Raji (cell line): ENCODE results near the gene PSMB9.

Source experiments
- POLR2A ChIP-seq: IDR thresholded peaks from 2 replicates; pipeline ENCODE4 v1.6.1; 2011; ENCODE audit warnings: low read depth, low read length, control low read depth; ENCODE audit not compliant: insufficient read depth

PSMB9 gene

GRCh38 chr6:32835167-32835893 is 18.7 kb upstream of the PSMB9 start:
- TF ChIP-seq POLR2A, result no peak

GRCh38 chr6:32836873-32837272 is 17.1 kb upstream of the PSMB9 start:
- no peak for TF ChIP-seq POLR2A

GRCh38 chr6:32837651-32838113 is 16.3 kb upstream of the PSMB9 start:
- TF ChIP-seq POLR2A, result no peak

- TF ChIP-seq POLR2A, result peak; percentile 75
These were observed 15.7 kb upstream of the PSMB9 start, which contains the start of gene TAP2 for GRCh38 chr6:32838114-32838958. Gene TAP2, minus strand, starts transcription at chr6:32838739. Its CDS starts 506 bp downstream, at chr6:32838233.

GRCh38 chr6:32839356-32839755 is 14.6 kb upstream of the PSMB9 start:
- TF ChIP-seq POLR2A, result no peak

GRCh38 chr6:32840604-32841246 is 13.3 kb upstream of the PSMB9 start:
- no peak for TF ChIP-seq POLR2A

DNA sequence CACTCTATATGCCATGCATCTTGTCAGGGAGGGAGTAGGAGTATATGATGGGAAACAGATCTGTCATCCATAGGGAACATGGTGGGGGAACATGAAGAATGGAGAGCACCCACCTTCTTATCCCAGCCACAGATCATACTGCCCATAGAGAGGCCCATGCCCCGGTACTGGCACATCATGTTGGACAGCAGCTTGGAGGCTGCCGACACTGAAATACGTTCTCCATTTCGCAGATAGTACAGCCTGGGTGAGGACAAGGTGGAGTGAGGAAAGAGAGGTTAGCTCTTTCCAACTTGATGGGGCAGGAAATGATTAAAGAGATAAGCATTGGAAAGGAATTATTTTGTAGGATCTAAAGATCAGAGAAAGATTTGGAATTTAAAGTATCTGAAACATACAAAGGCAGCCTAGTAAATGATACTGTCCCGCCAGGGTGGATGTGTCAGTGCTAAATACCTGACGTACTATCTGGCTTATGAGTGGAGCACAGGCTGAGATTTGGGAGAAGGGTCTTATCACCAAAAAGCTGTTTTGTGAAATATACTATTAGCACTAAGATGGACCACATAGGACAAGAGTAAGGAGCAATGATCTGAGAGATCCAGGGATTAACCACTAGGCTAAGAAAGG is 11.9 kb upstream of the PSMB9 start:
- no peak for TF ChIP-seq POLR2A

GRCh38 chr6:32842690-32843089 is 11.3 kb upstream of the PSMB9 start:
- no peak for TF ChIP-seq POLR2A

GRCh38 chr6:32843331-32843978 is 10.5 kb upstream of the PSMB9 start:
- no peak for TF ChIP-seq POLR2A

GRCh38 chr6:32843979-32844838 is 9.8 kb upstream of the PSMB9 start, which contains the start of gene PSMB8:
Gene PSMB8, minus strand, starts transcription at chr6:32844047. Its CDS starts 51 bp downstream, at chr6:32843996.
- peak; percentile 81 for TF ChIP-seq POLR2A

GRCh38 chr6:32844839-32845383 is 9.1 kb upstream of the PSMB9 start:
- TF ChIP-seq POLR2A, result no peak; the same call in 1 of the 2 replicates

- peak; percentile 10; the same call in 1 of the 2 replicates for TF ChIP-seq POLR2A
These were observed 8.6 kb upstream of the PSMB9 start for GRCh38 chr6:32845384-32845884.

- TF ChIP-seq POLR2A, result no peak
These were observed 7.0 kb upstream of the PSMB9 start for GRCh38 chr6:32847004-32847403.
